Dendritic cell treated with granulocyte-macrophage colony-stimulating factor and Interleukin-4, amounts not matched to agents 40 ng/mL and 50 ng/mL, for 4 days (primary cell): ENCODE measurements around the gene NDC80.
"Not testable (repeated sequence)": the region's sequence is repeated elsewhere in the genome, so short reads cannot be mapped to it uniquely, and the experiment has no call there.

ENCODE experiments used
- H3K27ac Mint-ChIP-seq: one replicate; pipeline ENCODE4 v1.8.0; 2022; ENCODE audit warnings: mild to moderate bottlenecking, mixed read lengths
- H3K27me3 Mint-ChIP-seq: one replicate; pipeline ENCODE4 v1.8.0; 2022; ENCODE audit warnings: mild to moderate bottlenecking, mixed read lengths
- H3K36me3 Mint-ChIP-seq: one replicate; pipeline ENCODE4 v1.8.0; 2022; ENCODE audit warnings: low read depth, mixed read lengths
- H3K4me1 Mint-ChIP-seq: one replicate; pipeline ENCODE4 v1.8.0; 2022; ENCODE audit warnings: low read depth, mixed read lengths
- H3K4me3 Mint-ChIP-seq: one replicate; pipeline ENCODE4 v1.8.0; 2022; ENCODE audit warnings: mild to moderate bottlenecking, moderate library complexity, mixed read lengths
- H3K9me3 Mint-ChIP-seq: one replicate; pipeline ENCODE4 v1.8.0; 2022; ENCODE audit warnings: mixed read lengths
- intact Hi-C: fragments of 100-400 bp; cut with micrococcal nuclease; formaldehyde crosslinking; loops from one replicate; pipeline ENCODE4 v1.15.0; 2022

NDC80 gene

GRCh38 chr18:2655178-2655953 lies 84.0 kb downstream of the NDC80 start, which contains the start of gene SMCHD1:
SMCHD1 (plus strand) TSS chr18:2655726; CDS start chr18:2656076, 350 bp downstream.
- intact Hi-C loops: loop anchor here (1.0 to 5.0 kb wide), 4 partner anchors 48 to 592 kb away; partner anchors contain the start of genes LPIN2, METTL4, MYL12A and NDC80
- H3K27ac Mint-ChIP-seq: peak within 1 kb of the TSS; percentile 98
- H3K27me3 Mint-ChIP-seq: no peaks in the 10 kb centered on the region
- H3K9me3 Mint-ChIP-seq: no peaks in the 10 kb centered on the region
- H3K36me3 Mint-ChIP-seq: peaks cover 22% of the 10 kb centered on the region
- peaks cover 23% of the 10 kb centered on the region for H3K4me1 Mint-ChIP-seq
- peak within 1 kb of the TSS; percentile 94 for H3K4me3 Mint-ChIP-seq

GRCh38 chr18:2655954-2656236 lies 84.5 kb downstream of the NDC80 start:
- peak overlapping the region; percentile 94 for H3K4me3 Mint-ChIP-seq

GRCh38 chr18:2656237-2656980 lies 85.1 kb downstream of the NDC80 start:
- peaks cover 30% of the 10 kb centered on the region for H3K36me3 Mint-ChIP-seq
- H3K27me3 Mint-ChIP-seq: no peaks in the 10 kb centered on the region
- peak overlapping the region; percentile 98 for H3K27ac Mint-ChIP-seq
- no peaks in the 10 kb centered on the region for H3K9me3 Mint-ChIP-seq
- H3K4me1 Mint-ChIP-seq: peaks cover 30% of the 10 kb centered on the region
- intact Hi-C loops: loop anchor here (5.0 kb wide), 3 partner anchors 49 to 591 kb away; partner anchors contain the start of genes LPIN2 and MYL12A
- peak overlapping the region; percentile 94 for H3K4me3 Mint-ChIP-seq

More at GRCh38 chr18:2655954-2656236, 84.5 kb downstream of the NDC80 start:
- Mint-ChIP-seq H3K27me3 (no peaks in the 10 kb centered on the region), H3K9me3 (no peaks in the 10 kb centered on the region), H3K27ac (peak overlapping the region; percentile 98), H3K4me1 (peaks cover 24% of the 10 kb centered on the region), H3K36me3 (peaks cover 25% of the 10 kb centered on the region)
- intact Hi-C loops: loop anchor here (1.0 to 5.0 kb wide), 4 partner anchors 49 to 591 kb away; partner anchors contain the start of genes LPIN2, METTL4, MYL12A and NDC80

GRCh38 chr18:2656981-2657512 lies 85.7 kb downstream of the NDC80 start:
- peak overlapping the region; percentile 98 for H3K27ac Mint-ChIP-seq
- no peaks in the 10 kb centered on the region for H3K27me3 Mint-ChIP-seq
- no peaks in the 10 kb centered on the region for H3K9me3 Mint-ChIP-seq
- H3K4me1 Mint-ChIP-seq: peaks cover 33% of the 10 kb centered on the region
- intact Hi-C loops: loop anchor here (5.0 kb wide), 3 partner anchors 50 to 590 kb away; partner anchors contain the start of genes LPIN2 and MYL12A
- H3K4me3 Mint-ChIP-seq: peak overlapping the region; percentile 94
- peaks cover 33% of the 10 kb centered on the region for H3K36me3 Mint-ChIP-seq

GRCh38 chr18:2657788-2658458 lies 86.6 kb downstream of the NDC80 start:
- peaks cover 34% of the 10 kb centered on the region for H3K36me3 Mint-ChIP-seq
- intact Hi-C loops: loop anchor here (5.0 kb wide), 3 partner anchors 51 to 589 kb away; partner anchors contain the start of genes LPIN2 and MYL12A
- H3K27me3 Mint-ChIP-seq: no peaks in the 10 kb centered on the region
- peak overlapping the region; percentile 81 for H3K27ac Mint-ChIP-seq
- H3K4me1 Mint-ChIP-seq: peaks cover 35% of the 10 kb centered on the region
- H3K4me3 Mint-ChIP-seq: peak overlapping the region; percentile 71
- H3K9me3 Mint-ChIP-seq: no peaks in the 10 kb centered on the region

GRCh38 chr18:2660849-2661248 lies 89.5 kb downstream of the NDC80 start:
- H3K27ac Mint-ChIP-seq, H3K27me3 Mint-ChIP-seq, intact Hi-C loops, H3K9me3 Mint-ChIP-seq, H3K4me3 Mint-ChIP-seq: not testable (repeated sequence)
- H3K4me1 Mint-ChIP-seq: peaks cover 47% of the 10 kb centered on the region
- peaks cover 38% of the 10 kb centered on the region for H3K36me3 Mint-ChIP-seq

GRCh38 chr18:2662288-2662687 lies 90.9 kb downstream of the NDC80 start:
- intact Hi-C loops: not testable (repeated sequence)

GRCh38 chr18:2662990-2663389 lies 91.6 kb downstream of the NDC80 start:
- Mint-ChIP-seq H3K36me3 (peaks cover 43% of the 10 kb centered on the region), H3K9me3 (no peaks in the 10 kb centered on the region), H3K27me3 (no peaks in the 10 kb centered on the region), H3K4me1 (peaks cover 43% of the 10 kb centered on the region), H3K27ac (peak overlapping the region; percentile 57), H3K4me3 (no peak overlapping the region)
- intact Hi-C loops: no loop called here

More at GRCh38 chr18:2662288-2662687, 90.9 kb downstream of the NDC80 start:
- peaks cover 36% of the 10 kb centered on the region for H3K36me3 Mint-ChIP-seq
- peaks cover 47% of the 10 kb centered on the region for H3K4me1 Mint-ChIP-seq
- H3K9me3 Mint-ChIP-seq, H3K4me3 Mint-ChIP-seq, H3K27me3 Mint-ChIP-seq, H3K27ac Mint-ChIP-seq: not testable (repeated sequence)
